Uterus (tissue), 2 donors: Measurements from ENCODE around the gene C1orf50.

Experiments
- POLR2A ChIP-seq, 2 donors: fragments of 450-650 bp; IDR thresholded peaks; one replicate each; pipeline ENCODE4 v1.6.1; 2016; ENCODE audit warnings: antibody characterized with exemption in 2 of 2, mild to moderate bottlenecking in 1 of 2, moderate library complexity in 1 of 2
- TF ChIP-seq, protein P1 (sequence below), 4 experiments: fragments of 200-600 bp in 2 of 4; fragments of 450-650 bp in 2 of 4; sonication (generic) in 2 of 4; IDR thresholded peaks; one replicate each; pipeline ENCODE4 v1.5.1; 2016 to 2019; ENCODE audit warnings: antibody characterized with exemption in 4 of 4, mild to moderate bottlenecking in 2 of 4, moderate library complexity in 1 of 4

GRCh38 chr1:42748461-42749410 is 18.3 kb upstream of the C1orf50 start:
- TF ChIP-seq POLR2A (IDR thresholded peaks at IDR 0.05), result no peak
- TF ChIP-seq, protein P1, sequence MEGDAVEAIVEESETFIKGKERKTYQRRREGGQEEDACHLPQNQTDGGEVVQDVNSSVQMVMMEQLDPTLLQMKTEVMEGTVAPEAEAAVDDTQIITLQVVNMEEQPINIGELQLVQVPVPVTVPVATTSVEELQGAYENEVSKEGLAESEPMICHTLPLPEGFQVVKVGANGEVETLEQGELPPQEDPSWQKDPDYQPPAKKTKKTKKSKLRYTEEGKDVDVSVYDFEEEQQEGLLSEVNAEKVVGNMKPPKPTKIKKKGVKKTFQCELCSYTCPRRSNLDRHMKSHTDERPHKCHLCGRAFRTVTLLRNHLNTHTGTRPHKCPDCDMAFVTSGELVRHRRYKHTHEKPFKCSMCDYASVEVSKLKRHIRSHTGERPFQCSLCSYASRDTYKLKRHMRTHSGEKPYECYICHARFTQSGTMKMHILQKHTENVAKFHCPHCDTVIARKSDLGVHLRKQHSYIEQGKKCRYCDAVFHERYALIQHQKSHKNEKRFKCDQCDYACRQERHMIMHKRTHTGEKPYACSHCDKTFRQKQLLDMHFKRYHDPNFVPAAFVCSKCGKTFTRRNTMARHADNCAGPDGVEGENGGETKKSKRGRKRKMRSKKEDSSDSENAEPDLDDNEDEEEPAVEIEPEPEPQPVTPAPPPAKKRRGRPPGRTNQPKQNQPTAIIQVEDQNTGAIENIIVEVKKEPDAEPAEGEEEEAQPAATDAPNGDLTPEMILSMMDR (IDR thresholded peaks at IDR 0.05), result no peak
